IPS DF 4.7 (cell line): ENCODE data around the gene LRRC8D.
"Not testable (repeated sequence)": the region's sequence is repeated elsewhere in the genome, so short reads cannot be mapped to it uniquely, and the experiment has no call there.

Source experiments
- DNase-seq: peaks from one replicate; pipeline ENCODE4 v3.0.0-alpha.2; 2013; ENCODE audit warnings: low spot score; ENCODE audit errors: extremely low read depth

The LRRC8D gene

DNA sequence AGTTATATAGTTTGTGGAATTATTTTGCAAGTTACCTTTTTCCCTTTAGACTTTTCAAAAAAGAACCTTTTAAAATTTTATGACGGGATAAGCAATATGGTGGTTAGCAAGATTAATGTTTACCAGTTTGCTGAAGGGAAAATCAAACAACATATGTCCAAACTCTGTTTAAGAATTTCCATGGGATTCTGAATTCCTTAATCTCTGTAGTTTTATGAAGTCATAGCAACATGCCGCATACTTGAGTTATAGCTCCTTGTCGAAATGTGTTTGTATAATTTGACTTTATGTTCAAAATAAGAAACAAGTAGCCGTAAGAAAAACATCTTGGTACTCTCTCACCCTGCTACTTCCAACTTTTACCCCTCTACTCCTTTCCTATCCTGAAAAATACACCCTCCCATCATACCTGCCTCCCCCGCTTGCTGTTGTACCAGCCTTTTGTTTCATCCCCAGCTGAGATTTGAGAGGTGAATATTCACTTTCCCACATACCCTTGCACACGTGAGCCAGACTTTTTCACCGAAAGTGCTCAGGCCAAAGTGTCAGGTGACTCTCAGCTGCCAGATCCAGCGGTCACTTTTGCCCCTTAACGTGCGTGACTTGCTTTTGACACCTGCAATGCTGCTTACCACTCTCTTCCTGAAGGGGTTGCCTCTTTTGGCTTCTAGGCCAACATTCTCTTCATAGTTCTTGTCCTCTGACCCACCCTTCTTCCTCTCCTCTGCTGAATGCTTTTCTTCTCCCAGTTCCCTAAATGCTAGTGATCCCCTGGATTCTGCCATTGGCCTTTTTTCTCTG, 90.6 kb downstream of the LRRC8D start:
- no peak for DNase-seq

DNA sequence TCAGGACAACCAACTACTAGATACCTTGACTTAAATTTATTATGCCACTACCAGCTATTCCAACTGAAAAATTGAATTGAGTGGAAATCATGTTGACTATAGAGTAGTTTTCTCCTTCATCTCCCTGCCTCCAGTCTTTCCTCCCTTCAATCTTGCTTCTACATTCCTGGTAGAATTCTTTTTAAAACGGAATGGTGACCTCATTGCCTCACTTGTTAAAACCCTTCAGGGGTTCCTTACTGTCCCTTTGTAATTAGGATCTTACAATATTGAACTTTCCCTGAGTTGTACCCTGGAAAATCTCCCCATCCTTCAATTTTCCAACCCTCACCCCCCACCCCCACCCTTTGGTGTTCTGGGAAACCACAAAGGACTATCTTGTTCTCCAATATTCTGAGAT, 91.2 kb downstream of the LRRC8D start:
- DNase-seq, result no peak

DNA sequence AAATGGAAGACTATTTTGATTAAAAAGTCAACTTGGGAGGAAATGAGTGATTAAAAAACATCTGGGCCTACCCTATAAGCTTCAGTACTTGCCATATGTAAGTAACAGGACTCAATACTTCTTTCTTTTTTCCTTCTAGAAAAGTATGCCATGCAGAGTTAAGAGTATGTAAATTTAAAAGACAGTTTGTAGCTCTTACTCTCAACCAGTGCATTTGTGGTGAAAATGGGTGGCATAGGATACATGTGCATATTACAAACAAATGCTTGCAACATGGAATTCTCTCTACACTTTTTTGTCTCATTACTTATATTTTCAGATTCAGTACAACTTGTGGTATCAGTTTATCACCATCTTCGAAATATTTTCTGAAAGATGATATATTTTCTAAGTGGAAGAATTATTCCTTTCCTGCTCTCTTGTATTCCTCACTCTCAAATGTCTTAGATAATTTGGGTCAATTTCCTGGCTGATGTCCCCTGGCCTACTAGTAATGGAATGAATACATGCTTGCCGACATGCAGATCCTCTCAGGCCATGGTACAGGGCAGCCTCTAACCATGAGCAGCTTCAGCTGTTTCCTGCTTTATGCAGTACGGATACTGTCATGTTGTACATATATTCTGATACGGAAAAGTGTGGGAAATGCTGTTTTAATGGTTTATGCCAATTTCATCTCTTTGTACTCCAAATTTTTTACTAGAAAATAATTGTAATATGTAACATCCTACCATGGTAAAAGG, 92.7 kb downstream of the LRRC8D start:
- DNase-seq, result no peak

DNA sequence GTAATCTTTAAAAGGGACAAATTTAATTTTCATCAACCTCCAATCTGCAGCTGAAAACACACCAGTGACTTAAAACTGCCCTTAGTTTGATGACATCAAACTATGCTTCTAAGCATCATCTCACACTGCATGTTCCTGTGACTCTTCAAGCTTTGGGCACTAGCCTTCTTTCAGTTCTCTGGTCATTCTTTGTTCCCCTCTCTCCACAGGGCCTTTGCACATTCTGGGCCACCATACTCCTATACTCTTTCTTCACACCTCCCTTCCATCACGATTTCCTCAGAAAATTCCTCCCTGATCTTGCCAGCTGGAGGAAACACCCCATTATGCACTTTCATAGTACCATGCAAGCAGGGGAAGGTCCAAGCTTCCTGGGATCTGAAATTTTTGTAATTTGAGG, 96.5 kb downstream of the LRRC8D start:
- DNase-seq, result no peak

DNA sequence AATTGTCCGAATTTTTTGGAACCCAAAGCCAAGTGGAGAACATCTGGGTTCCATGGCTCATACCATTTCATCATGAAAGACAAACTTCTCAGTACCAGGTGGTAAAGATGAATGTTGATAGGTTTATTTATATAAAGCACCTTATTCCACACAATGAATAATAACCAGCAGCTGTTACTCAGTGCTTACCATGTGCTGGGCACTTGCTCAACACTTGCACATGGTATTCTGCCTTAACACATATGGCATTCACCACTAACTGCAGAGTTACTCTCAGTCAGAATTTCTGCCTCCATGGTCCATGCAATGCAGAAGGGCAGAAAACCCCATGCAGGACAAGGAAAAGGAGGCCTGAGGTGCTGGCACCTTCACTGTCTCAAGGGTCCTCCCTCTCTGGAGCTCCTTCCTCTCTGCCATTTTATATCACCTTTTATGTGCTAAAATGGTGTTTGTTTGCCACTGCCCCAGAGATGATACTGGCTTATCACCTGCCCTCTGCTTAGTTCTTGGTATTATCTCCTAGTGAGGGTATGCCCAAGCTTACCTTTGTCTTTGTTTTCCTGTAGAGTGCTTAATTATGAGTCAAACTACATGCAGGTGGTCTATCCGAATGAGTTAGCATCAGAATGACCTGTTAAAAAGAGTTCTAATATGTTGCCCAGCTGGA, 97.4 kb downstream of the LRRC8D start:
- no peak for DNase-seq

DNA sequence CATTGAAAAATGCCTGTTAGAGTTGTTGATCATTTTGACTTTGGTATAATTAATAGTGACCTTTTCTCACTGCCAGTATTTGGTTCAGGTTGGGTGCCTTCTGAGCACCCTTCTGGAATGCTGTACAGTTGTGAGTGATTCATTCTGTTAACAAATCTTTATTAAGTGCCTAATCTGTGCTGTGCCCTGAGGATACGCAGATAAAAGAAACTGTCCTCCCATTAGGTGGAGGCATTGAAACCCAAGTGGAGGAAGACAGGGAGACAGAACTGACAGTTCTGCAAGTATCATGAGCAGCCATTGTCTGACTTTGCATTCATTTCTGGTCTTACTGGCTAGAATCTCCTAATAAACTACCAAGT, 97.9 kb downstream of the LRRC8D start:
- no peak for DNase-seq

DNA sequence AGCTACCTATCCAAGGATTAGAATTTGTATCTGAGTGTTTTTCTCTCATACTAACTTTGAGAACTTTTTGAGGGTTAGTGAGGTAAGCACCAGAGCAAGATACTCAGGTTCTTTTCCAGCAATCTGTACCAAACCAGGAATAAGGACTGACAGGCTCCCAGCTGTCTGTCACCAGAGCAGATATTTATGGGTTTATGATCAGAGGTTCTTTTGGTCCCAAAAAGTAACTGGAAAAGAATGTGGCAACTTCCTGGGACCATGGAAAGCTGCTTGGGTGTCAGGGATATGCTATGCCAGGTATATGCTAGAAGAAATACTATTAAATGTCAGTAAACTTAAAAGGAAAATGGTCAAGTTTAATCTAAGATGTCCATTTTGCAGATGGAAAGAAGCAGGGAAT, 98.3 kb downstream of the LRRC8D start:
- DNase-seq, result no peak

DNA sequence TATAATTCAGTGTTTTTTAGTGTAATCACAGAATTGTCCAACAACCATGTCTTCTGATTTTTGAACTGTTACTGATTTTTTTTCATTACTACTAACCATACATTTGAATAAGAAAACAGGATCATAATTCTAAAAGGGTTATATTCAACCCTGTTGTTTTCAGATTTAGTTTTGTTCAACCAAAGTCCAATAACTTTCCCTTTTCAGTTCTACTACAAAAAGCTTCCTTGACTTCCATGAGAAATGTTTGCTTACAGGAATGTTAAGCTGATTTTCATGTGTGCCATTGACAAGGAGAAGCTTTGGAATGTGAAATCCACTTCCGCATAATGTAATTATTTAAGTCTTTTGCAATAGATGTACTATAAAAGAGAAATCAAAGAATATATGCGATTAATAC, 102.1 kb downstream of the LRRC8D start:
- no peak for DNase-seq

DNA sequence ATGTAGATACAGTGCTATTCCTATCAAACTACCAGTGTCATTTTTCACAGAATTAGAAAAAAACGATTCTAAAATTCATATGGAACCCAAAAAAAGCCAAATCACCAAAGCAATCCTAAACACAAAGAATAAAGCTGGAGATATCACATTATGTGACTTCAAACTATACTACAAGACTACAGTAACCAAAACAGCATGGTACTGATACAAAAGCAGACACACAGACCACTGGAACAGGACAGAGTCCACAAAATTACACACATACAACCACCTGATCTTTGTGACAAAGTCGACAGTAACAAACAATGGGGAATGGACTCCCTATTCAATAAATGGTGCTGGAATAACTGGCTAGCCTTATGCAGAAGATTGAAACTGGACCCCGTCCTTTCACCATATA, 102.7 kb downstream of the LRRC8D start:
- DNase-seq, result no peak

DNA sequence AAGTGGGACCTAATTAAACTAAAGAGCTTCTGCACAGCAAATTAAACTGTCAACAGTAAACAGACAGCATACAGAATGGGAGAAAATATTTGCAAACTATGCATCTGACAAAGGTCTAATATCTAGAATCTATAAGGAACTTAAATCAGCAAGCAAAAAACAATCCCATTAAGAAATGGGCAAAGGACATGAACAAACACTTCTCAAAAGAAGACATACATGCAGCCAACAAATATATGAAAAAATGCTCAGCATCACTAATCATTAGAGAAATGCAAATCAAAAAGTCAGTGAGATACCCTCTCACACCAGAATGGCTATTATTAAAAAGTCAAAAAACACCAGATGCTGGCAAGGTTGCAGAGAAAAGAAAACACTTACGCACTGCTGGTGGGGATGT, 103.2 kb downstream of the LRRC8D start:
- DNase-seq, result not testable (repeated sequence)

DNA sequence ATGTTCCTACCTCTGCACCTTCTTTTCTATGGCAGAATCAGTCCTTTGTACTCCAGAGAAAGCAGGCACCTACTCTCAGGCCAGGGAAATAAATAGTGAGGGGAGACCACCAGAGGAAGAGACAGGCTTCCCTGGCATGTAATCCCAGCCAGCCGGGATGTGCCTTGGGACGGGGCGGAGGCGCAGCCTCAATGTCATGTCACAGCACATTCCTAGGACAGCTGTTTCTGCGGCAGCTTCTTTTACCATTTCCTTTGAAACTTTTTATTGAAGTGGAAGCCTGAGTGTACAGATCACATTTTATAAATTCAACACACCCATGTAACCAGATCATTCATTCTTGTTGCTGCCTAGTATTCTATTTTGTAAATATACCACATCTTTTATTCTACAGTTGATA, 106.2 kb downstream of the LRRC8D start:
- DNase-seq, result no peak

DNA sequence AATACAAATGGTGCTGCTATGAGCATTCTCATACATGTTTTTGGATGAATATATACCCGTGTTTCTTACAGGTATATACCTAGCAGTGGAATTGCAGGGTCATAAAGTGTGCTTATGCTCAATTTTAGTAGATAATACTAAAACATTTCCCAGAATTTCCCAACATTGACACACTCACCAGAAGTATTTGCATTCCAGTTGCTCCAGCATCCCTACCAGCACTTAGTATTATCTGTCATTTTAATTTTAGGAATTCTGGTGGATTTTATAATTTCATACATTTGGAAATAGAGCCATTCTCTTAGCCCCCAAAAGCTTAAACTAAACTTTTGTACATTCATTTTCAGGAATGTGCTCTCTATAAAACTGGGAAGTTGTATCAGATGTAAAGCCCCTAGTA, 106.6 kb downstream of the LRRC8D start:
- DNase-seq, result no peak

DNA sequence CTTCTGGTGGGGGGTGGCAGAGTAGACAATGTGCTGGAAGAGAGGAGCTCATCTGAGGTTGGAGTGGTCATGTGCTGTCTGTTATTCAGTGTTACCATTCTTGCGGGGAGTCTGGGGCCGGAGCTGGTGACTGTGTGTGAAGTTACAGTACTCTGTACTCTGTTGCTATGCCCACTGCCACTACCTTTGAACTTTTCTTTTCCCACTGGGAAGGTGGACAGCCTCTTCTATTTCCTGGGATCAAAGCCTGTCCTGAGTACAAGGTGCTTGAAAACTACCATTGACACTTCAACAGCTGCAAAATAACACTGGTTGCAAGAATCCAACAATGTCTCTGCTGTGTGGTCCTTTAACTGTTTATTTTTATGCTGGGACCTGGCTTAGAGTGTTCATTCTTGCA, 107.7 kb downstream of the LRRC8D start:
- DNase-seq, result no peak

DNA sequence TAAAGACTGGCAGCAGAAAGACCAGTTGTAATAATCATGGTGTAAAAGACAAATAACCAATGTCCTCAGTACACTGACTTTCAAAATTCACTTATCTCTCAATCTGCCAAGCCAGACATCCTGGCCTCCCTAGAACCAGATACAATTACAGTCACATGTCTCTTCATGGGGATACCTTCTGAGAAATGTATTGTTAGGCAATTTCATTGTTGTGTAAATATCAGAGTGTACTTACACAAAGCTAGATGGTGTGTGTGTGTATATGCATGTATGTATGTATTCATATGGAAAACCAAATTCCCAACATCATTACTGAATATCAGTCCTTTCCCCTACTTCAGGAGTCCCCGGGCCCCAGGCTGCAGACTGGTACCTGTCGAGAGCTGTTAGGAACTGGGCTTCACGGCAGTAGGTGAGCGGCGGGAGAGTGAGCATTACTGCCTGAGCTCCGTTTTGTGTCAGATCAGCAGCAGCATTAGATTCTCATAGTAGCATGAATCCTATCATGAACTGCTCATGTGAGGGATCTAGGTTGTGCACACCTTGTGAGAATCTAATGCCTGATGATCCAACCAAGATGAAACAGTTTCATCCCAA, 108.7 kb downstream of the LRRC8D start:
- no peak for DNase-seq

DNA sequence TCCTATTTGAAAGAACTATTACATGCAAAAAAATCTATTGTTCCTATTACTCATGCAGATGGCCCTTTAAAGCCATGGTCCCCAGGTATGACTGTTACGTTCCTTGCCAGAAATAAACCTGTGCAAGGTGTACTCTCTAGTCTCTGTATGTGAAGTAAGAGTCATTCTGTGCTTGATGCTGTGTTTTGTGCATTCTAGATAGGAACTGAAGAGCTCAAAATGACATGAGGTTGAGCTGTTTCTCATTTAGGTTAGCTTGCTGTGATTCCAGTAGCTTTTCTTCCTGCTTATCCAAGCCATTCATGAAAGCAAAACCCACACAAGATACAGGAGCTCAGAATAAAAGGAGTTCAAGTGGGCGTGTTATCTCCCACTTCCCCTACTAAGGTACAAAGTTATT, 109.7 kb downstream of the LRRC8D start:
- DNase-seq, result no peak

DNA sequence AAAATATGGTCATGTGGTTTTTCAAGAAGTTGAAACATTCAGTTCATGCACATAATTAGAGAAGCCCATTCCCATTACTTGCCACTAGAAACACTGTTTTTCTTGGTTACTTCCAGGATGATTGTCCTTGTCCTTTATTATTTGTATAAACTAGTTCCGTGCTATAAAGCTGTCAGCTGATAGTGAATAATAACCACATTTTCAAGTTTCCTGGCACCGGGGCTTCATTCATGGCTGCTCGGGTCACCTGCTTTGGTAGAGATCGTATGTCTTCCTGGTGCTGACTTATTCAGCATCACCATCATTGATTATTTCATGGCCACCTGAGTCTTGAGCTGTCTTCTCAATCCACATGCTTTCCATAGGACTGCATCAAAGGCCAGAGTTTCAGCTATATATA, 111.1 kb downstream of the LRRC8D start:
- DNase-seq, result no peak

DNA sequence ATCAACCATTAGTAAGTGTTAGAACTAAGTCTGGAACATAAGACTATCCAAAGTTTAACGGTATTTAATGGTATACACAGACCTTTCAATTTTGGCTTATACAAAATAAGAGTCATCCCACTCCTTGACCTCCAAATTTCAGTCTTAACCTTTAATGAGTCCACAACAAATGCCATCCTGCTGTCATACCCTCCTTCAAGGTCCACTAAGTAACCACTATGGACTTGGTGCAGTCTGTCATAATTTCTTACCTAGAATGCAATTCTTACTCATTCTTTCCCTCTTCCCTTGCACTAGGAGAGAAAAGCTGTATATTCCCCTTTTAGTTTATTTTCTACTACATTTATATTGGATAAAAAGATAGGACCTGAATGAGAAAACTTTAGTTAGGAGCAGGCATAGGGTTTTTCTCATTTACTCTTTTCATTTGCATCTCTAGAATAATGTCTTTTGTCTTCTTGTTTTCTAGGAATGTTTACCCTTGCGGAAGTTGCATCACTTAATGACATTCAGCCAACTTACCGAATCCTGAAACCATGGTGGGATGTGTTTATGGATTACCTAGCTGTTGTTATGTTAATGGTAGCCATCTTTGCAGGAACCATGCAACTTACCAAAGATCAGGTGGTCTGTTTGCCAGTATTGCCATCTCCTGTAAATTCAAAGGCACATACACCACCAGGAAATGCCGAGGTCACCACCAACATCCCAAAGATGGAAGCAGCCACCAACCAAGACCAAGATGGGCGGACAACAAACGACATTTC, 111.9 kb downstream of the LRRC8D start:
- DNase-seq, result no peak

DNA sequence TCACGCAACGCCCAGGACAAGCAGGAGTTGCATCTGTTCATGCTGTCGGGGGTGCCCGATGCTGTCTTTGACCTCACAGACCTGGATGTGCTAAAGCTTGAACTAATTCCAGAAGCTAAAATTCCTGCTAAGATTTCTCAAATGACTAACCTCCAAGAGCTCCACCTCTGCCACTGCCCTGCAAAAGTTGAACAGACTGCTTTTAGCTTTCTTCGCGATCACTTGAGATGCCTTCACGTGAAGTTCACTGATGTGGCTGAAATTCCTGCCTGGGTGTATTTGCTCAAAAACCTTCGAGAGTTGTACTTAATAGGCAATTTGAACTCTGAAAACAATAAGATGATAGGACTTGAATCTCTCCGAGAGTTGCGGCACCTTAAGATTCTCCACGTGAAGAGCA, 113.6 kb downstream of the LRRC8D start:
- DNase-seq, result no peak

DNA sequence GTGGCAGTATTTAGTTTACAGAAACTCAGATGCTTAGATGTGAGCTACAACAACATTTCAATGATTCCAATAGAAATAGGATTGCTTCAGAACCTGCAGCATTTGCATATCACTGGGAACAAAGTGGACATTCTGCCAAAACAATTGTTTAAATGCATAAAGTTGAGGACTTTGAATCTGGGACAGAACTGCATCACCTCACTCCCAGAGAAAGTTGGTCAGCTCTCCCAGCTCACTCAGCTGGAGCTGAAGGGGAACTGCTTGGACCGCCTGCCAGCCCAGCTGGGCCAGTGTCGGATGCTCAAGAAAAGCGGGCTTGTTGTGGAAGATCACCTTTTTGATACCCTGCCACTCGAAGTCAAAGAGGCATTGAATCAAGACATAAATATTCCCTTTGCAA, 114.4 kb downstream of the LRRC8D start:
- DNase-seq, result no peak

DNA sequence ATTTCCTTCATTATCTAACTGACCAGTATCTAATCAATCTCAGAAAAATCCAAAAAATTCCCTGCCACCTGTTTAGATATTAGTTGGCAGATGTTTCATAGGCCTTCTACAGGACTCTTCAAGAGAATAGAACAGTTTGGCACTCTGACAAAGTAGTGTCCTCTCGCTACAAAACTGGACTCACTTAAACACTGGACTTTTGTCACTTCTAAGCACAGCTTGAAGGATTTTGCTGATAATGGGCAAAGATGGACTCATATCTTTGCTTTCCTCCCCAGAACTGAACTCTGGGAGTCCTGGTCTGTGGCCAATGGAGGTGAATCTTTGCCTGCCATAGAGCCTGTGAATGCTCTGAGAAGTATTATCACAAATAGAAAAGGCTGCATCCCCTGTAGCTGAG, 115.9 kb downstream of the LRRC8D start:
- no peak for DNase-seq
